Testis (tissue), 3 donors: ENCODE measurements around the gene FPR1. TPM values are rescaled to one million over a fixed set of nuclear protein-coding genes. Genes with fewer than 3 reads are reported as not detected.

Experiments
- DNase-seq: peaks from one replicate; pipeline ENCODE4 v3.0.0-alpha.2; 2019
- H3K27ac ChIP-seq, 2 donors: fragments of 200-600 bp; sonication (generic); one replicate each; pipeline ENCODE4 v1.5.1; 2019
- H3K27me3 ChIP-seq: fragments of 200-600 bp; sonication (generic); one replicate; pipeline ENCODE4 v1.5.1; 2019
- H3K36me3 ChIP-seq: fragments of 200-600 bp; sonication (generic); one replicate; pipeline ENCODE4 v1.5.1; 2017; ENCODE audit warnings: low read depth; ENCODE audit errors: missing control alignments
- H3K4me1 ChIP-seq: fragments of 200-600 bp; sonication (generic); one replicate; pipeline ENCODE4 v1.5.1; 2019
- H3K4me3 ChIP-seq, 2 donors: fragments of 200-600 bp; sonication (generic); one replicate each; pipeline ENCODE4 v1.5.1; 2017 to 2019
- H3K9me3 ChIP-seq: fragments of 200-600 bp; sonication (generic); one replicate; pipeline ENCODE4 v1.5.1; 2017
- POLR2A ChIP-seq: fragments of 450-650 bp; IDR thresholded peaks from one replicate; pipeline ENCODE4 v1.6.1; 2017; ENCODE audit warnings: antibody characterized with exemption, mild to moderate bottlenecking, moderate library complexity
- WGBS, 2 donors: methylation state at CpG; one replicate each; pipeline ENCODE4 v1.1.5; 2018; 5-methylcytosine and 5-hydroxymethylcytosine counted together
- intact Hi-C: fragments of 100-400 bp; cut with DNase I; formaldehyde crosslinking; loops from one replicate; pipeline ENCODE4 v1.15.1; 2023; ENCODE audit warnings: low total_unique reads
- polyA plus RNA-seq: library from polyadenylated mRNA; stranded (reverse); fragments of 350-450 nt; fragmentation: Illumina TruSeq; extraction: RNeasy Lipid Tissue Mini Kit (QIAGEN cat#74804); gene quantifications from one replicate; pipeline ENCODE4 v1.2.3, GENCODE V29; 2014; ENCODE audit warnings: low read depth, low replicate concordance; ENCODE audit not compliant: insufficient read depth
- total RNA-seq, 2 donors: library from RNA; depleted of rRNA; stranded (reverse); fragments of >200 nt; gene quantifications; one replicate each; pipeline ENCODE4 v1.2.3, GENCODE V29; 2016
- TF ChIP-seq, protein P1 (sequence below), 3 experiments: fragments of 450-650 bp in 2 of 3; fragments of 200-600 bp in 1 of 3; sonication (generic) in 1 of 3; IDR thresholded peaks; one replicate each; pipeline ENCODE4 v1.5.1; 2016 to 2019; ENCODE audit warnings: antibody characterized with exemption in 3 of 3, mild to moderate bottlenecking in 2 of 3, moderate library complexity in 1 of 3

Gene FPR1
- total and polyA plus RNA-seq, 3 donors from 2014 or later, result 1.4 to 3.5 (median 2.1) TPM

- 79 to 83% methylated on average over 10 of the region's 10 CpGs for WGBS, 2 donors
- TF ChIP-seq, protein P1, sequence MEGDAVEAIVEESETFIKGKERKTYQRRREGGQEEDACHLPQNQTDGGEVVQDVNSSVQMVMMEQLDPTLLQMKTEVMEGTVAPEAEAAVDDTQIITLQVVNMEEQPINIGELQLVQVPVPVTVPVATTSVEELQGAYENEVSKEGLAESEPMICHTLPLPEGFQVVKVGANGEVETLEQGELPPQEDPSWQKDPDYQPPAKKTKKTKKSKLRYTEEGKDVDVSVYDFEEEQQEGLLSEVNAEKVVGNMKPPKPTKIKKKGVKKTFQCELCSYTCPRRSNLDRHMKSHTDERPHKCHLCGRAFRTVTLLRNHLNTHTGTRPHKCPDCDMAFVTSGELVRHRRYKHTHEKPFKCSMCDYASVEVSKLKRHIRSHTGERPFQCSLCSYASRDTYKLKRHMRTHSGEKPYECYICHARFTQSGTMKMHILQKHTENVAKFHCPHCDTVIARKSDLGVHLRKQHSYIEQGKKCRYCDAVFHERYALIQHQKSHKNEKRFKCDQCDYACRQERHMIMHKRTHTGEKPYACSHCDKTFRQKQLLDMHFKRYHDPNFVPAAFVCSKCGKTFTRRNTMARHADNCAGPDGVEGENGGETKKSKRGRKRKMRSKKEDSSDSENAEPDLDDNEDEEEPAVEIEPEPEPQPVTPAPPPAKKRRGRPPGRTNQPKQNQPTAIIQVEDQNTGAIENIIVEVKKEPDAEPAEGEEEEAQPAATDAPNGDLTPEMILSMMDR (IDR thresholded peaks at IDR 0.05), result no peak
- no peak for TF ChIP-seq POLR2A
- intact Hi-C loops, result no loop called here
- Histone ChIP-seq H3K9me3 (no peaks in the 10 kb centered on the region), H3K4me1 (no peaks in the 10 kb centered on the region), H3K27me3 (no peaks in the 10 kb centered on the region), H3K4me3 (no peak overlapping the region), H3K36me3 (no peaks in the 10 kb centered on the region), H3K27ac (no peak overlapping the region)
- DNase-seq, result peak; percentile 56
Measured at GRCh38 chr19:51735759-51736449, 15.8 kb downstream of the FPR1 start.

DNA sequence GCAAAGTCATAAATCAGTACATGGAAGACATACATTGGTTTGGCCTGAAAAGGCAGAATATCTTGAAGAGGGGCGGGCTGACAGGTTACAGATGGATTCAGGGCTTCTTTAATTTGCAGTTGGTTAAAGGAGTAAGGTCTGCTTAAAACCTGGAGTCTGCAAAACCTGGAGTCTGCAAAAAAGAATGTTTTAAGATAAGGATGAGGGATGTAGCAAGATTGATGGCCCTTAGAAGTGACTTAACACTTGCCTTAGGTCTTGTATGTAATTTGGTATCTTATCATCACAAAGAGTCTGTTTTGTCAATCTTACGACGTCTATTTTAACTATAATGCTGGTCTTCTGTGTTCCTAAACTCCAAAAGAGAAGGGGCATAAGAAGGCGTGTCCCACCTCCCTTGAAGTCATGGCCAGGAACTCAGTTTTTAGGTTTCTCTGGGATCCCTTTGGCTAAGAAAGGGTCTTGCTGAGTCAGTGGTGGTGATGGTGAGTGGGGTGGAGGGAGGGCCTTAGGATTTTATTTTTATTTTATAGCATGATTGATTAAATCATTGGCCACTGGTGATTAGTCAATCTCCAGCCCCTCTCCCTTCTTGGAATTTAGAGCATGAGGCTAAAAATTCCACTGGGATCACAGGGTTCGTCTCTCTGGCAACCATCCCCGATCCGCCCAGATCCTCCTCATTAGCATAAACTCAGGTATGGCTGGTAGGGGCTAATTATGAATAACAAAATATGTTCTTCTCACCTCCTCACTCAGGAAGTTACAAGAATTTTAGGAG is 17.7 kb downstream of the FPR1 start:
- intact Hi-C loops, result no loop called here
- Histone ChIP-seq H3K27ac (no peak overlapping the region), H3K27me3 (no peaks in the 10 kb centered on the region), H3K4me3 (no peak overlapping the region), H3K36me3 (no peaks in the 10 kb centered on the region), H3K9me3 (no peaks in the 10 kb centered on the region), H3K4me1 (no peaks in the 10 kb centered on the region)
- 58 to 66% methylated on average over 7 of the region's 7 CpGs for WGBS, 2 donors
- DNase-seq, result no peak
- TF ChIP-seq, protein P1 (IDR thresholded peaks at IDR 0.05), result no peak
- TF ChIP-seq POLR2A, result no peak

GRCh38 chr19:51729781-51730180 is 21.9 kb downstream of the FPR1 start:
- Histone ChIP-seq H3K4me3 (no peak overlapping the region), H3K27me3 (no peaks in the 10 kb centered on the region), H3K9me3 (no peaks in the 10 kb centered on the region), H3K27ac (no peak overlapping the region), H3K4me1 (no peaks in the 10 kb centered on the region), H3K36me3 (no peaks in the 10 kb centered on the region)
- 54 to 67% methylated on average over 2 of the region's 2 CpGs for WGBS, 2 donors
- DNase-seq, result no peak
- intact Hi-C loops, result no loop called here
- TF ChIP-seq POLR2A, result no peak
- TF ChIP-seq, protein P1 (IDR thresholded peaks at IDR 0.05), result no peak

DNA sequence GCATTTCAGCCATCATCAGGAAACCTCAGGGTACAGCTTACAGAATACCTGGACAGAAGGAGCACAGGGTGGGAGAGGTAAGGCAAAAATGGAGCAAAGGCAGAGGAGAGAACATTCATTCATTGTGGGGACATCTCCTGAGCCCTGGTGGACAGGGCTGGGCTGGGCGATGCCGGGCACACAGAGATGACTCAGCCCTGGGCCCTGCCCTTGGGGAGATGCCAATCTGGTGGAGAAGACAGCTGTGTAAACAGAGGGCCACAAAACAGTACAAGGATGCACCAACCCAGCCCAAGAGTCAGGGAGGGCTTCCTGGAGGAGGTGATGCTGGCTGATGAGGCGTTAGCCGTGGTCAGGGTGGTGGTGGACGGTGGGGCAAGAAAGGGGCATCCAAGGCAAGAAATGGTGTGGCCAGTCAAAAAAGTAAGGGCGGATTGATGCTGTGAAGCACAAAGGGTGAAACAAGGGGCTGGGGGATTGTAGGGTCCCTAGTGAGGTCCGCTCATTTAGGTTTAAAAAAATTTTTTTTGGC is 24.3 kb downstream of the FPR1 start:
- no peak overlapping the region for H3K27ac ChIP-seq
- 77 to 87% methylated on average over 7 of the region's 7 CpGs for WGBS, 2 donors
- DNase-seq, result no peak
- no peaks in the 10 kb centered on the region for H3K27me3 ChIP-seq
- TF ChIP-seq, protein P1 (IDR thresholded peaks at IDR 0.05), result no peak
- no peak for TF ChIP-seq POLR2A
- intact Hi-C loops, result no loop called here
- no peak overlapping the region for H3K4me3 ChIP-seq
- H3K4me1 ChIP-seq, result no peaks in the 10 kb centered on the region
- no peaks in the 10 kb centered on the region for H3K9me3 ChIP-seq
- H3K36me3 ChIP-seq, result no peaks in the 10 kb centered on the region
